Adrenal gland (tissue), 12 donors: ENCODE measurements around the gene RGS3. TPM values are rescaled to one million over a fixed set of nuclear protein-coding genes. Genes with fewer than 3 reads are reported as not detected.
A peak's percentile ranks its signal among the peaks of the same experiment; 100 is the strongest.

ENCODE experiments used
- DNase-seq, 7 donors: peaks; one replicate each; pipeline ENCODE4 v3.0.0-alpha.2; 2019 to 2020
- H3K27ac ChIP-seq, 5 donors: fragments of 200-600 bp; sonication (generic) in 4 of 5; 1 replicate in 3 of 5; 2 replicates in 2 of 5; pipeline versions ENCODE4 v1.5.1 to v1.8.0; 2016 to 2020; ENCODE audit warnings: mild to moderate bottlenecking in 1 of 5
- H3K27me3 ChIP-seq: fragments of 200-600 bp; 2 replicates; pipeline ENCODE4 v1.8.0; 2021
- H3K36me3 ChIP-seq, 2 donors: fragments of 200-600 bp; replicated peaks in 1 of 2; 1 replicate in 1 of 2; 2 replicates in 1 of 2; pipeline versions ENCODE4 v1.5.1 to v1.8.0; 2018 to 2022
- H3K4me1 ChIP-seq, 2 donors: fragments of 200-600 bp; replicated peaks in 1 of 2; 1 replicate in 1 of 2; 2 replicates in 1 of 2; pipeline versions ENCODE4 v1.5.1 to v1.8.0; 2018 to 2021
- H3K4me3 ChIP-seq, 4 donors: fragments of 200-600 bp; sonication (generic) in 3 of 4; one replicate each; pipeline ENCODE4 v1.5.1; 2016 to 2018
- H3K9me3 ChIP-seq, 3 donors: fragments of 200-600 bp; sonication (generic) in 1 of 3; replicated peaks in 1 of 3; 1 replicate in 2 of 3; 2 replicates in 1 of 3; pipeline versions ENCODE4 v1.5.1 to v1.8.0; 2016 to 2021
- POLR2A ChIP-seq, 2 donors: fragments of 450-650 bp; IDR thresholded peaks; one replicate each; pipeline ENCODE4 v1.6.1; 2017; ENCODE audit warnings: antibody characterized with exemption in 2 of 2, mild to moderate bottlenecking in 2 of 2, moderate library complexity in 1 of 2
- WGBS, 4 donors: extraction: QIAGEN DNeasy Blood & Tissue Kit in 2 of 4; methylation state at CpG; one replicate each; pipeline versions ENCODE4 v1.1.5 to v1.1.7; 2013 to 2017; 5-methylcytosine and 5-hydroxymethylcytosine counted together
- intact Hi-C, 2 donors: fragments of 100-400 bp; cut with DNase I; formaldehyde crosslinking; loops; one replicate each; pipeline versions ENCODE4 v1.14.1 to v1.15.0; 2022 to 2023
- polyA plus RNA-seq, 3 donors: library from polyadenylated mRNA; stranded (reverse); fragments of 200-250 nt in 2 of 3; fragments of 350-450 nt in 1 of 3; fragmentation: Illumina TruSeq in 1 of 3; extraction: RNeasy Lipid Tissue Mini Kit (QIAGEN cat#74804) in 1 of 3; gene quantifications; one replicate each; pipeline ENCODE4 v1.2.3, GENCODE V29; 2013 to 2014
- total RNA-seq, 9 donors: library from RNA; depleted of rRNA in 4 of 9; stranded (reverse); fragments of >200 nt in 4 of 9; fragments of 120-200 nt in 1 of 9; fragmentation: NEBNext Ultra II Directional in 1 of 9; extraction: Animal tissue kit (Norgen Biotek cat#: 25700) in 1 of 9; gene quantifications; one replicate each; pipeline versions ENCODE4 v1.1.0 to v1.2.4, GENCODE V29; 2013 to 2023
- TF ChIP-seq, protein P1 (sequence below), 6 experiments: fragments of 450-650 bp in 4 of 6; fragments of 200-600 bp in 2 of 6; sonication (generic) in 1 of 6; IDR thresholded peaks; 1 replicate in 5 of 6; 2 replicates in 1 of 6; pipeline versions ENCODE4 v1.5.1 to v1.8.0; 2016 to 2021; ENCODE audit warnings: antibody characterized with exemption in 6 of 6, mild to moderate bottlenecking in 2 of 6, moderate library complexity in 1 of 6
- donor health status: healthy with polysubstance abuse.
- donor health status: Bipolar disorder and iron deficiency.
- donor health status: DM: yes; HTN: yes; CAD: no.
- donor health status: DM: no; HTN: no; CAD: no.
- donor health status: DM: no; HTN: no; CAD: no.
- donor health status: DM: yes; HTN: yes; CAD: no.

Gene RGS3
- total and polyA plus RNA-seq, 12 donors, result 34.5 to 126 (median 65.6) TPM

DNA sequence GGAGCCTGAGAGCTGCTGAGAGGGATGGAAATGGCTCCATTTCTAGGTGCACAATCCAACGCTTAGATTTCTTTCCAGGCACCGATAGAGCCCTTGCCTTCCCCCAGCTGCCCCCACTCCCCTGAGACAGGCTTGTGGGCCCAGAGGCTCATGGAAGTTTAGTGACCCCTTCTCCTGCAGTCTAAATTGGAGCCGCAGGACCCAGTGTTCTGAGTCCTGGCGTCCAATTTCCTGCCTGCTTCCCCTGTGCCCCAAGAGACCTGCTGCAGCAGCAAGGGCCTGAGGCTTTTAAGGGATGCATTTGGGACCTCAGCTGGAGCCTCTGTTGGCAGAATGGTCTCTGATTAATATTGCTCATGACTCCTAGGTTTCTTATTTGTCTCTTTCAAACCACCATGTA is 61.7 kb downstream of the RGS3 start:
- TF ChIP-seq POLR2A (IDR thresholded peaks at IDR 0.05), result no peak
- TF ChIP-seq, protein P1, sequence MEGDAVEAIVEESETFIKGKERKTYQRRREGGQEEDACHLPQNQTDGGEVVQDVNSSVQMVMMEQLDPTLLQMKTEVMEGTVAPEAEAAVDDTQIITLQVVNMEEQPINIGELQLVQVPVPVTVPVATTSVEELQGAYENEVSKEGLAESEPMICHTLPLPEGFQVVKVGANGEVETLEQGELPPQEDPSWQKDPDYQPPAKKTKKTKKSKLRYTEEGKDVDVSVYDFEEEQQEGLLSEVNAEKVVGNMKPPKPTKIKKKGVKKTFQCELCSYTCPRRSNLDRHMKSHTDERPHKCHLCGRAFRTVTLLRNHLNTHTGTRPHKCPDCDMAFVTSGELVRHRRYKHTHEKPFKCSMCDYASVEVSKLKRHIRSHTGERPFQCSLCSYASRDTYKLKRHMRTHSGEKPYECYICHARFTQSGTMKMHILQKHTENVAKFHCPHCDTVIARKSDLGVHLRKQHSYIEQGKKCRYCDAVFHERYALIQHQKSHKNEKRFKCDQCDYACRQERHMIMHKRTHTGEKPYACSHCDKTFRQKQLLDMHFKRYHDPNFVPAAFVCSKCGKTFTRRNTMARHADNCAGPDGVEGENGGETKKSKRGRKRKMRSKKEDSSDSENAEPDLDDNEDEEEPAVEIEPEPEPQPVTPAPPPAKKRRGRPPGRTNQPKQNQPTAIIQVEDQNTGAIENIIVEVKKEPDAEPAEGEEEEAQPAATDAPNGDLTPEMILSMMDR (IDR thresholded peaks at IDR 0.05), result no peak
- H3K36me3 ChIP-seq, result peaks cover 0 to 4% of the 10 kb centered on the region in 2 donors
- H3K27me3 ChIP-seq, result no peaks in the 10 kb centered on the region
- peak overlapping the region in 2 of 5 donors; percentile 28 to 82 for H3K27ac ChIP-seq
- H3K9me3 ChIP-seq, result no peaks in the 10 kb centered on the region
- H3K4me3 ChIP-seq, result no peak overlapping the region
- H3K4me1 ChIP-seq, result peaks cover 23 to 42% of the 10 kb centered on the region in 2 donors
- DNase-seq, result no peak
- intact Hi-C loops, result no loop called here
- WGBS, 4 donors, result 68 to 77% (median 72%) methylated on average over 4 of the region's 4 CpGs

DNA sequence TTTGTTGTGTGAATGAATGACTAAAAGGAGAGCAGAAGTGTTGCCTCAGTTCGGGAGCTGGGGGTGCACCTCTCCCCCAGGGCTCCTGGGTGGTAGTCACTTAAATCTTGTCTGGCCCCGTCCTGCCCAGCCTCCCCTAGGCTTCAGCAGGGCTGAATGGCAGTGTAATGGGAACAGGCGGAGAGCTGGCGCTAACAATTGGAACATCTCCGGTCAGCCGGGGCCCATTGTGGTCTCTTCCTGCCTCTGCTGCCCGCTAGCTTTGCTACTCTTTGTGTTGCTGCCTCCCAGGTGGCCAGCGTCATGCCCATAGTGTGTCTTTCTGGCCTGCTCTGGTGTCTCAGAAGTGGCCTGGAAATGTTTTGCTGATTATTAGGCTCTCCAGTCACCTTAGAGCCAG is 62.3 kb downstream of the RGS3 start:
- Histone ChIP-seq H3K27ac (peak overlapping the region in 2 of 5 donors; percentile 28 to 56), H3K4me3 (no peak overlapping the region), H3K36me3 (peaks cover 0 to 4% of the 10 kb centered on the region in 2 donors), H3K27me3 (no peaks in the 10 kb centered on the region), H3K9me3 (no peaks in the 10 kb centered on the region), H3K4me1 (peaks cover 23 to 42% of the 10 kb centered on the region in 2 donors)
- TF ChIP-seq, protein P1 (IDR thresholded peaks at IDR 0.05), result no peak
- no peak for TF ChIP-seq POLR2A (IDR thresholded peaks at IDR 0.05)
- no peak for DNase-seq
- WGBS, 4 donors, result 76 to 92% (median 85%) methylated on average over 7 to 8 of the region's 8 CpGs
- intact Hi-C loops, result no loop called here

DNA sequence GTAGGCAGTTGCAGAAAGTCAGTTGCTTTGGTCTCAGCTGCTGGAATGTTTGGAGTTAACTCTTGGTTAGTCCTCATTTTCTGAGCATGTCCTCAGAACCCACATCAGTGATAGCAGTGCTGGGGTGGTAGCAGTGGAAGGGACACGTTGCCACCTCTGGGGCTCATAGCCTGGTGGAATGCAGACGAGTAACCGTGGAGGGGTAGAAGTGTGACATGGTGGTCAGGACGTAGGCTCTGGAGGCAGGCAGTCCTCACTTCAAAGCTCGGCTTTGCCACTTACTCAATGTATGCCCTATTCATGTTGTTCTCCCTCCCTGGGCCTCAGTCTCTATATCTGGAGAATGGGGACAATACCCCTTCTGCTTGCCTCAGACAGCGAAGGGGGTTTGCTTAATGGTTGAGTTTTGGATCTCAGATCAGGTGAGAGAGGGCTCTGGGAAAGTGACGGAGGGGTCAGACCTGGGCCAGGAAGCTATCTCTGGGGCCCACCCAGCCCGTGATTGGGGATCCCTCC is 62.8 kb downstream of the RGS3 start:
- Histone ChIP-seq H3K27ac (peak overlapping the region in 3 of 5 donors; percentile 13 to 57 (median 56)), H3K9me3 (no peaks in the 10 kb centered on the region), H3K36me3 (peaks cover 0 to 4% of the 10 kb centered on the region in 2 donors), H3K27me3 (no peaks in the 10 kb centered on the region), H3K4me3 (no peak overlapping the region), H3K4me1 (peaks cover 23 to 42% of the 10 kb centered on the region in 2 donors)
- 91 to 100% (median 93%) methylated on average over 6 to 8 of the region's 8 CpGs for whole genome bisulfite sequencing, 4 donors
- no peak for DNase-seq
- no peak for TF ChIP-seq POLR2A (IDR thresholded peaks at IDR 0.05)
- TF ChIP-seq, protein P1 (IDR thresholded peaks at IDR 0.05), result no peak
- intact Hi-C loops, result no loop called here

DNA sequence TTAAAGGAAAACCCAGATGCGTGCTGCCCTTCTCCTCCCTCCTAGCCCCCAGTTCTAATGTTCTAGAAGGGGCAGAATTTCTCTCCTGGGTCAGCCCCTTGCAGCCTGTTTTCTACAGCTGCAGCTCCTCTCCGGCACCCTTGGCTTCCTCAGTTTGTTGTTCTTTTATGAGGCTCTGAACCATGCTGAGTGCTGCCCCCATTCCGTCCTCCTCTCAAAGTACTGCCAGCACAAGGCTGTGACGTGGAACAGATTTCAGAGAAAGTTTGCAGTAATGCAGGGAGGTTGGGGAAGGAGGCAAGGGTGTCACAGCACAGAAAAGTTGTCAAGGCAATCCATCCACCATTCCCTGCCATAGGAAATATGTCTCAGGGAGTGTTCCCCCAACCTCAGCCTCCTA is 63.3 kb downstream of the RGS3 start:
- 72 to 90% (median 83%) methylated on average over 4 of the region's 4 CpGs for WGBS, 4 donors
- no peaks in the 10 kb centered on the region for H3K27me3 ChIP-seq
- no peak for TF ChIP-seq POLR2A (IDR thresholded peaks at IDR 0.05)
- TF ChIP-seq, protein P1 (IDR thresholded peaks at IDR 0.05), result no peak
- DNase-seq, result no peak
- peaks cover 23 to 41% of the 10 kb centered on the region in 2 donors for H3K4me1 ChIP-seq
- H3K27ac ChIP-seq, result peak overlapping the region in 3 of 5 donors; percentile 13 to 57 (median 56)
- H3K9me3 ChIP-seq, result no peaks in the 10 kb centered on the region
- intact Hi-C loops, result no loop called here
- H3K4me3 ChIP-seq, result no peak overlapping the region
- peaks cover 0 to 4% of the 10 kb centered on the region in 2 donors for H3K36me3 ChIP-seq
